ENCODE results near the gene MID1. TPM values are rescaled to one million over a fixed set of nuclear protein-coding genes. Genes with fewer than 3 reads are reported as not detected.
A peak's percentile ranks its signal among the peaks of the same experiment; 100 is the strongest.

The MID1 gene
- total RNA-seq, 1 donor: 20.4 TPM

- peak; percentile 30 for DNase-seq (ENCODE audit: low read depth)
- H3K4me3 ChIP-seq (ENCODE audit: low read depth, low read length): peak overlapping the region; percentile 71
- TF ChIP-seq, protein P1, sequence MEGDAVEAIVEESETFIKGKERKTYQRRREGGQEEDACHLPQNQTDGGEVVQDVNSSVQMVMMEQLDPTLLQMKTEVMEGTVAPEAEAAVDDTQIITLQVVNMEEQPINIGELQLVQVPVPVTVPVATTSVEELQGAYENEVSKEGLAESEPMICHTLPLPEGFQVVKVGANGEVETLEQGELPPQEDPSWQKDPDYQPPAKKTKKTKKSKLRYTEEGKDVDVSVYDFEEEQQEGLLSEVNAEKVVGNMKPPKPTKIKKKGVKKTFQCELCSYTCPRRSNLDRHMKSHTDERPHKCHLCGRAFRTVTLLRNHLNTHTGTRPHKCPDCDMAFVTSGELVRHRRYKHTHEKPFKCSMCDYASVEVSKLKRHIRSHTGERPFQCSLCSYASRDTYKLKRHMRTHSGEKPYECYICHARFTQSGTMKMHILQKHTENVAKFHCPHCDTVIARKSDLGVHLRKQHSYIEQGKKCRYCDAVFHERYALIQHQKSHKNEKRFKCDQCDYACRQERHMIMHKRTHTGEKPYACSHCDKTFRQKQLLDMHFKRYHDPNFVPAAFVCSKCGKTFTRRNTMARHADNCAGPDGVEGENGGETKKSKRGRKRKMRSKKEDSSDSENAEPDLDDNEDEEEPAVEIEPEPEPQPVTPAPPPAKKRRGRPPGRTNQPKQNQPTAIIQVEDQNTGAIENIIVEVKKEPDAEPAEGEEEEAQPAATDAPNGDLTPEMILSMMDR (IDR thresholded peaks at IDR 0.05; ENCODE audit: insufficient read depth, low read length): no peak
Measured at GRCh38 chrX:10618961-10619360, 1.4 kb downstream of the MID1 start.

GRCh38 chrX:10617999-10618351 is 2.4 kb downstream of the MID1 start:
- H3K4me3 ChIP-seq (ENCODE audit: low read depth, low read length): peak overlapping the region; percentile 71
- peak; percentile 19 for DNase-seq (ENCODE audit: low read depth)
- TF ChIP-seq, protein P1 (IDR thresholded peaks at IDR 0.05; ENCODE audit: insufficient read depth, low read length): no peak

- no peak for DNase-seq (ENCODE audit: low read depth)
- peak overlapping the region; percentile 71 for H3K4me3 ChIP-seq (ENCODE audit: low read depth, low read length)
Measured at GRCh38 chrX:10617186-10617998, 3.0 kb downstream of the MID1 start.

GRCh38 chrX:10615931-10616774 is 4.2 kb downstream of the MID1 start:
- DNase-seq (ENCODE audit: low read depth): peak; percentile 68
- H3K4me3 ChIP-seq (ENCODE audit: low read depth, low read length): peak overlapping the region; percentile 23
- TF ChIP-seq, protein P1 (IDR thresholded peaks at IDR 0.05; ENCODE audit: insufficient read depth, low read length): peak; percentile 58

More at GRCh38 chrX:10617186-10617998, 3.0 kb downstream of the MID1 start:
- TF ChIP-seq, protein P1 (IDR thresholded peaks at IDR 0.05; ENCODE audit: insufficient read depth, low read length): no peak

DNA sequence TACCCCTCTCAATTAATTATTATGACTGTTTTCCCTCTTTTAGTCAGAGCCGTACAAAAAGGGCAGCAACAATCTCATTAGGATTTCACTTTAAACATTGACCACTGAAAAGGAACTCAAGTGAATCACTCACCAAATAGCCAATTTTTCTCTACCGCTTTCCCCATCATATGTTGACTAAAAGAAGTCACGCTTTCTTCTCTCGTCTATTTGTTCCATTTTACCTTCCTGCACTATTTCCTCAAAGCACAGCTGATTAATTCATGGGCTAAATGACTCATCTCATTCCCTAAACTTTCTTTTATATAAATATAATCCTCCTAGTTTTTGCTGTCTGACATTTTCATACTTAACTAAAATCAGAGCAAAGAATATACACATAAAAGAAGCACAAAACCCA is 8.2 kb downstream of the MID1 start:
- TF ChIP-seq, protein P1 (IDR thresholded peaks at IDR 0.05; ENCODE audit: insufficient read depth, low read length): no peak
- peak; percentile 56 for DNase-seq (ENCODE audit: low read depth)
- H3K4me3 ChIP-seq (ENCODE audit: low read depth, low read length): no peak overlapping the region

GRCh38 chrX:10611441-10612090 is 8.8 kb downstream of the MID1 start:
- TF ChIP-seq, protein P1 (IDR thresholded peaks at IDR 0.05; ENCODE audit: insufficient read depth, low read length): no peak
- H3K4me3 ChIP-seq (ENCODE audit: low read depth, low read length): no peak overlapping the region
- DNase-seq (ENCODE audit: low read depth): no peak
